Measurements from ENCODE around the gene PSME3. TPM values are rescaled to one million over a fixed set of nuclear protein-coding genes. Genes with fewer than 3 reads are reported as not detected.

PSME3 gene
- total and polyA plus RNA-seq, 8 donors, result 26.4 to 75.8 (median 68.7) TPM

GRCh38 chr17:42798011-42798382 is 35.2 kb upstream of the PSME3 start:
- 7 to 25% (median 11%) methylated on average over 10 of the region's 10 CpGs for WGBS, 5 donors

DNA sequence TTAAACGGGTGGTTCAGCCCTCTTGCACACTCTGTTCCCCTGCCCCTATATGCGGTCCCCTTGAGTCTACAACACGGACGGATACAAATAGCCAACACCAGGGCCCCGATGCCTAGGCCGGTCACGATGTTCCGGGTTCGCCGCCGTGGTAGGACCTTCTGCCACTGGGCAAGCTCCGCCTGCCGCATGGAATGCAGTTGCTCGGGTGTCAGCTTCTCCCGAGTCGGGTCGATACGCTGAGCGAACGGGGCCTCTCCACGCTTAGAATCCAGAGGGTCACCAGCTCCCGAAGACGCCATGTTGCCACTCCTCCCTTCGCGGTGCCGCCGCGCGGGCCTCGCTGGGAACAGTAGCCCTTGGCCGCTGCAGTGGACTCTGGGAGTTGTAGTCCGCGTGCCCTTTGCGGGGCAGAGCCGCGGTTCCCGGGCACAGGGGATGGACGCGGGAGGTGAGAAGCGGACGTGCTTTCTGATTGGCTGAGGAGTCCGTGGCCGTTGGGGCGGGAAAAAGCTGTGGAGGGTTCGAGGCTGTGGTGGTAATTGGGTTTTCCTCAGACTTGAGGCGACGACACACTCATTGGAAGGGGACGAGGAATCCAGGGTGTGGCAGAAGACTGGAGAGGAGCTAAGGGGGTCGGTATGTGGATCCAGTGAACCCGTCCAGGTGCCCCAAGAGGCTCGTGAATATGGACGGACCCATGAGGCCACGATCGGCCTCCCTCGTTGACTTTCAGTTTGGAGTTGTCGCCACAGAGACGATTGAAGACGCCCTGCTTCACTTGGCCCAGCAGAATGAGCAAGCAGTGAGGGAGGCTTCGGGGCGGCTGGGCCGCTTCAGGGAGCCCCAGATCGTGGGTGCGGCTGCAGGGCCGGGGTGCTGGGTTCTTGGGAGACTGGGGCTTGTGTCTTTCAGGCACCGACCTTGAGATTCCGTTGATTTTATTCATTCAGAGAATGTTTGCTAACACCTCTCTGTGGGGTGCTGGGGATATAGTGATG is 34.5 kb upstream of the PSME3 start, which contains the start of the genes CNTD1 and COA3:
CNTD1 (plus strand) TSS at position 479 of the 998 bp plus-strand sequence; CDS start at position 686, 207 bp downstream.
COA3 (minus strand) TSS at position 322 of the 998 bp plus-strand sequence; CDS start at position 299, 23 bp downstream.
- WGBS, 5 donors, result 21 to 26% (median 23%) methylated on average over 53 to 66 of the region's 66 CpGs
- no peaks in the 10 kb centered on the region for H3K9me3 ChIP-seq
- peaks cover 0 to 28% (median 17%) of the 10 kb centered on the region in 4 donors for H3K36me3 ChIP-seq
- DNase-seq, result peak; percentile 88 to 96
- H3K27ac ChIP-seq, result peak within 1 kb of the TSS; percentile 87 to 91 (median 89)
- TF ChIP-seq EP300 (IDR thresholded peaks at IDR 0.05) (no peak), POLR2AphosphoS5 (IDR thresholded peaks at IDR 0.05) (peak; percentile 51 to 91 (median 79))
- peaks cover 18 to 51% (median 36%) of the 10 kb centered on the region in 4 donors for H3K4me1 ChIP-seq
- no peaks in the 10 kb centered on the region for H3K27me3 ChIP-seq
- intact Hi-C loops (cut with DNase I; ENCODE audit: low total_unique reads), result no loop called here
- peak within 1 kb of the TSS; percentile 73 to 96 (median 84) for H3K4me3 ChIP-seq

More at GRCh38 chr17:42798011-42798382, 35.2 kb upstream of the PSME3 start:
- H3K9me3 ChIP-seq, result no peaks in the 10 kb centered on the region
- no peak for DNase-seq
- peak overlapping the region; percentile 87 to 91 (median 89) for H3K27ac ChIP-seq
- H3K4me1 ChIP-seq, result peaks cover 14 to 45% (median 29%) of the 10 kb centered on the region in 4 donors
- peak overlapping the region; percentile 73 to 96 (median 84) for H3K4me3 ChIP-seq
- TF ChIP-seq EP300 (IDR thresholded peaks at IDR 0.05), result no peak
- no peak for TF ChIP-seq POLR2A (IDR thresholded peaks at IDR 0.05)
- intact Hi-C loops (cut with DNase I; ENCODE audit: low total_unique reads), result no loop called here
- peaks cover 0 to 28% (median 17%) of the 10 kb centered on the region in 4 donors for H3K36me3 ChIP-seq
- no peaks in the 10 kb centered on the region for H3K27me3 ChIP-seq

- Histone ChIP-seq H3K27ac (peak overlapping the region; percentile 79 to 91 (median 82)), H3K9me3 (no peaks in the 10 kb centered on the region), H3K4me3 (no peak overlapping the region), H3K4me1 (peaks cover 13 to 55% (median 32%) of the 10 kb centered on the region in 4 donors), H3K36me3 (no peaks in the 10 kb centered on the region), H3K27me3 (no peaks in the 10 kb centered on the region)
- WGBS, 5 donors, result 24 to 45% (median 30%) methylated on average over 2 of the region's 2 CpGs
- DNase-seq, result no peak
- intact Hi-C loops (cut with DNase I; ENCODE audit: low total_unique reads), result no loop called here
- TF ChIP-seq, protein P1, sequence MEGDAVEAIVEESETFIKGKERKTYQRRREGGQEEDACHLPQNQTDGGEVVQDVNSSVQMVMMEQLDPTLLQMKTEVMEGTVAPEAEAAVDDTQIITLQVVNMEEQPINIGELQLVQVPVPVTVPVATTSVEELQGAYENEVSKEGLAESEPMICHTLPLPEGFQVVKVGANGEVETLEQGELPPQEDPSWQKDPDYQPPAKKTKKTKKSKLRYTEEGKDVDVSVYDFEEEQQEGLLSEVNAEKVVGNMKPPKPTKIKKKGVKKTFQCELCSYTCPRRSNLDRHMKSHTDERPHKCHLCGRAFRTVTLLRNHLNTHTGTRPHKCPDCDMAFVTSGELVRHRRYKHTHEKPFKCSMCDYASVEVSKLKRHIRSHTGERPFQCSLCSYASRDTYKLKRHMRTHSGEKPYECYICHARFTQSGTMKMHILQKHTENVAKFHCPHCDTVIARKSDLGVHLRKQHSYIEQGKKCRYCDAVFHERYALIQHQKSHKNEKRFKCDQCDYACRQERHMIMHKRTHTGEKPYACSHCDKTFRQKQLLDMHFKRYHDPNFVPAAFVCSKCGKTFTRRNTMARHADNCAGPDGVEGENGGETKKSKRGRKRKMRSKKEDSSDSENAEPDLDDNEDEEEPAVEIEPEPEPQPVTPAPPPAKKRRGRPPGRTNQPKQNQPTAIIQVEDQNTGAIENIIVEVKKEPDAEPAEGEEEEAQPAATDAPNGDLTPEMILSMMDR (IDR thresholded peaks at IDR 0.05), result no peak
- no peak for TF ChIP-seq EP300 (IDR thresholded peaks at IDR 0.05)
- no peak for TF ChIP-seq POLR2A (IDR thresholded peaks at IDR 0.05)
- no peak for TF ChIP-seq POLR2AphosphoS5 (IDR thresholded peaks at IDR 0.05)
These were observed 29.9 kb upstream of the PSME3 start for GRCh38 chr17:42803074-42803883.

GRCh38 chr17:42804918-42805367 is 28.3 kb upstream of the PSME3 start:
- WGBS, 5 donors, result 29 to 50% (median 40%) methylated on average over 1 of the region's 1 CpG
- Histone ChIP-seq H3K4me1 (peaks cover 13 to 59% (median 34%) of the 10 kb centered on the region in 4 donors), H3K9me3 (no peaks in the 10 kb centered on the region), H3K27me3 (no peaks in the 10 kb centered on the region), H3K27ac (peak overlapping the region; percentile 79 to 91 (median 82)), H3K36me3 (peaks cover 0 to 10% (median 9%) of the 10 kb centered on the region in 4 donors), H3K4me3 (no peak overlapping the region)
- intact Hi-C loops (cut with DNase I; ENCODE audit: low total_unique reads), result no loop called here
- peak; percentile 64 to 89 for DNase-seq
- no peak for TF ChIP-seq EP300 (IDR thresholded peaks at IDR 0.05)
- TF ChIP-seq, protein P1 (IDR thresholded peaks at IDR 0.05), result no peak
- TF ChIP-seq POLR2A (IDR thresholded peaks at IDR 0.05), result no peak
- TF ChIP-seq POLR2AphosphoS5 (IDR thresholded peaks at IDR 0.05), result peak in 2 of 3 donors; percentile 38 to 47
